Activated CD4-positive, alpha-beta T cell treated with anti-CD3 and anti-CD28 coated beads, Interleukin-2, amount 50 U/mL, for 16 hours (primary cell): ENCODE data around the gene PDCD2L.
"Not testable (repeated sequence)": the region's sequence is repeated elsewhere in the genome, so short reads cannot be mapped to it uniquely, and the experiment has no call there.

Experiments used
- DNase-seq: peaks from one replicate; pipeline ENCODE4 v3.0.0-alpha.2; 2020

Gene PDCD2L

GRCh38 chr19:34426096-34426661 is 22.0 kb downstream of the PDCD2L start:
- DNase-seq = no peak

- peak; percentile 33 for DNase-seq
Measured at GRCh38 chr19:34428549-34429285, 24.5 kb downstream of the PDCD2L start.

- DNase-seq = no peak
Measured at GRCh38 chr19:34429553-34429952, 25.4 kb downstream of the PDCD2L start.

- peak; percentile 72 for DNase-seq
Measured at GRCh38 chr19:34430738-34431625, 26.8 kb downstream of the PDCD2L start.

GRCh38 chr19:34431681-34432402 is 27.6 kb downstream of the PDCD2L start:
- no peak for DNase-seq

GRCh38 chr19:34432797-34433196 is 28.6 kb downstream of the PDCD2L start:
- DNase-seq = no peak

- DNase-seq = no peak
Measured at GRCh38 chr19:34436716-34437115, 32.5 kb downstream of the PDCD2L start.

GRCh38 chr19:34448191-34448590 is 44.0 kb downstream of the PDCD2L start:
- no peak for DNase-seq

- DNase-seq = no peak
Measured at GRCh38 chr19:34452723-34453122, 48.5 kb downstream of the PDCD2L start.

- DNase-seq = peak; percentile 13
Measured at GRCh38 chr19:34454091-34454490, 49.9 kb downstream of the PDCD2L start.

- DNase-seq = peak; percentile 18
Measured at GRCh38 chr19:34454685-34455084, 50.5 kb downstream of the PDCD2L start.

- DNase-seq = not testable (repeated sequence)
Measured at GRCh38 chr19:34455783-34456480, 51.7 kb downstream of the PDCD2L start.

GRCh38 chr19:34457446-34457845 is 53.2 kb downstream of the PDCD2L start:
- DNase-seq = no peak

GRCh38 chr19:34458677-34459076 is 54.5 kb downstream of the PDCD2L start:
- no peak for DNase-seq

GRCh38 chr19:34459614-34460013 is 55.4 kb downstream of the PDCD2L start:
- no peak for DNase-seq

- DNase-seq = no peak
Measured at GRCh38 chr19:34461375-34462100, 57.3 kb downstream of the PDCD2L start.

- DNase-seq = not testable (repeated sequence)
Measured at GRCh38 chr19:34464785-34465184, 60.6 kb downstream of the PDCD2L start.

- no peak for DNase-seq
Measured at GRCh38 chr19:34468409-34468808, 64.2 kb downstream of the PDCD2L start.

GRCh38 chr19:34469026-34469425 is 64.8 kb downstream of the PDCD2L start:
- not testable (repeated sequence) for DNase-seq

GRCh38 chr19:34471906-34472700 is 67.9 kb downstream of the PDCD2L start:
- no peak for DNase-seq
